HepG2 (cell line): ENCODE measurements around the gene IMPDH1. TPM values are rescaled to one million over a fixed set of nuclear protein-coding genes. Genes with fewer than 3 reads are reported as not detected.

Experiments
- ATAC-seq: fragments of 200-7000 bp; cut with Tn5 transposase; 3 replicates; pipeline ENCODE4 v1.9.1; 2020; ENCODE audit warnings: mild to moderate bottlenecking, moderate library complexity
- BruUV-seq: library from RNA; stranded (reverse); fragments of 400-500 nt; replicated peaks from 2 replicates; lab custom pipeline; 2021; lab: Mats Ljungman, UMichigan
- CTCF ChIA-PET: fragments of 300-600 bp; formaldehyde crosslinking; extraction: SDS; loops from one replicate; lab custom pipeline; 2021; ENCODE audit warnings: low total read pairs, inconsistent platforms, low intra/inter-chr PET ratio; lab: Yijun Ruan, JAX
- POLR2A ChIA-PET: fragments of 350-600 bp; sonication (Branson Sonifier 250); formaldehyde crosslinking; loops from one replicate; lab custom pipeline; 2020; ENCODE audit warnings: antibody characterized with exemption, inconsistent platforms; lab: Yijun Ruan, JAX
- DNase-seq: peaks from one replicate; pipeline ENCODE4 v3.0.0-alpha.2; 2015; ENCODE audit warnings: low spot score
- FAIRE-seq: peaks from 3 replicates; lab custom pipeline; 2011; peaks lifted over from hg19 to GRCh38; lab: Jason Lieb, UNC
- H2AFZ ChIP-seq: one replicate; pipeline ENCODE4 v1.6.1; 2011; ENCODE audit warnings: low read length, inconsistent platforms
- H3K27ac ChIP-seq: fragments of 300-600 bp; 3 replicates; pipeline ENCODE4 v1.8.0; 2011; ENCODE audit warnings: mixed run types, mild to moderate bottlenecking, mixed read lengths, low read length, inconsistent platforms; ENCODE audit not compliant: insufficient read depth; ENCODE audit errors: extremely low read length
- H3K27me3 ChIP-seq, 2 experiments: fragments of 200-600 bp in 1 of 2; 2 replicates in 1 of 2; 3 replicates in 1 of 2; pipeline versions ENCODE4 v1.6.0 to v1.8.0; 2011; ENCODE audit warnings: low read length in 2 of 2, mild to moderate bottlenecking in 2 of 2, moderate library complexity in 2 of 2, inconsistent platforms in 1 of 2; ENCODE audit not compliant: insufficient read depth in 2 of 2, control insufficient read depth in 1 of 2
- H3K36me3 ChIP-seq, 2 experiments: fragments of 200-600 bp in 1 of 2; replicated peaks in 1 of 2; 2 replicates in 1 of 2; 3 replicates in 1 of 2; pipeline versions ENCODE4 v1.5.1 to v1.8.0; 2011; ENCODE audit warnings: low read length in 2 of 2, inconsistent platforms in 1 of 2; ENCODE audit not compliant: insufficient read depth in 2 of 2, control insufficient read depth in 1 of 2
- H3K4me1 ChIP-seq: 2 replicates; pipeline ENCODE4 v1.5.1; 2012; ENCODE audit warnings: low read length, inconsistent platforms; ENCODE audit not compliant: insufficient read depth
- H3K4me2 ChIP-seq: 2 replicates; pipeline ENCODE4 v1.6.0; 2011; ENCODE audit warnings: low read depth, low read length, inconsistent platforms
- H3K4me3 ChIP-seq, 3 experiments: fragments of 200-600 bp in 1 of 3; sonication (generic), shearing (Covaris generic) in 1 of 3; replicated peaks in 1 of 3; 2 replicates each; pipeline ENCODE4 v1.5.1; 2011 to 2016; ENCODE audit warnings: low read length in 3 of 3, inconsistent platforms in 2 of 3, low read depth in 2 of 3, mild to moderate bottlenecking in 2 of 3, control low read depth in 1 of 3, mixed read lengths in 1 of 3; ENCODE audit not compliant: insufficient read depth in 1 of 3
- H3K79me2 ChIP-seq: one replicate; pipeline ENCODE4 v1.6.1; 2011; ENCODE audit warnings: low read length, inconsistent platforms; ENCODE audit not compliant: insufficient read depth
- H3K9ac ChIP-seq: 2 replicates; pipeline ENCODE4 v1.6.0; 2011; ENCODE audit warnings: mild to moderate bottlenecking, low read depth, low read length, inconsistent platforms; ENCODE audit not compliant: insufficient read depth
- H3K9me3 ChIP-seq: 2 replicates; pipeline ENCODE4 v1.5.1; 2012; ENCODE audit warnings: mild to moderate bottlenecking, low read length
- H4K20me1 ChIP-seq: 2 replicates; pipeline ENCODE4 v1.6.0; 2011; ENCODE audit warnings: inconsistent platforms, mild to moderate bottlenecking, low read length, moderate library complexity; ENCODE audit not compliant: insufficient read depth
- ARID5B ChIP-seq: IDR thresholded peaks from 2 replicates; pipeline ENCODE4 v1.4.0; 2020; ENCODE audit warnings: mild to moderate bottlenecking, missing genetic modification reagents
- ATM ChIP-seq: fragments of 450-650 bp; IDR thresholded peaks from 2 replicates; pipeline ENCODE4 v1.7.1; 2017; ENCODE audit warnings: mild to moderate bottlenecking, borderline replicate concordance
- CENPBD1 ChIP-seq: sonication (generic); formaldehyde crosslinking; IDR thresholded peaks from 2 replicates; pipeline ENCODE4 v1.8.0; 2022; ENCODE audit warnings: missing genetic modification reagents, low read depth, mild to moderate bottlenecking, borderline replicate concordance
- DPF2 ChIP-seq: sonication (generic); formaldehyde crosslinking; IDR thresholded peaks from 2 replicates; pipeline ENCODE4 v1.4.0; 2020; ENCODE audit warnings: mild to moderate bottlenecking, low read depth, missing genetic modification reagents, borderline replicate concordance
- EED ChIP-seq: sonication (generic); formaldehyde crosslinking; IDR thresholded peaks from 2 replicates; pipeline ENCODE4 v1.5.0; 2020; ENCODE audit warnings: mild to moderate bottlenecking, missing genetic modification reagents
- JUN ChIP-seq: sonication (generic); formaldehyde crosslinking; IDR thresholded peaks from 2 replicates; pipeline ENCODE4 v1.4.0; 2020; ENCODE audit warnings: mild to moderate bottlenecking, missing genetic modification reagents
- NFE2 ChIP-seq: sonication (generic); formaldehyde crosslinking; IDR thresholded peaks from 2 replicates; pipeline ENCODE4 v1.4.0; 2020; ENCODE audit warnings: missing genetic modification reagents
- PAXIP1 ChIP-seq: sonication (generic); formaldehyde crosslinking; conservative IDR thresholded peaks from 2 replicates; pipeline ENCODE4 v1.4.0; 2020; ENCODE audit warnings: mild to moderate bottlenecking, missing genetic modification reagents, moderate library complexity
- SMC3 ChIP-seq: IDR thresholded peaks from 2 replicates; pipeline ENCODE4 v1.6.1; 2011; ENCODE audit warnings: low read length, improper control_type of control experiment
- TERF1 ChIP-seq: sonication (generic); formaldehyde crosslinking; IDR thresholded peaks from 2 replicates; pipeline ENCODE4 v1.8.0; 2022; ENCODE audit warnings: mild to moderate bottlenecking, missing genetic modification reagents, moderate library complexity
- ZFP1 ChIP-seq: IDR thresholded peaks from 2 replicates; pipeline ENCODE4 v1.6.1; 2016
- ZNF17 ChIP-seq: sonication (generic); formaldehyde crosslinking; IDR thresholded peaks from 2 replicates; pipeline ENCODE4 v1.5.0; 2020; ENCODE audit warnings: mild to moderate bottlenecking, missing genetic modification reagents
- ZNF337 ChIP-seq: sonication (generic); formaldehyde crosslinking; IDR thresholded peaks from 2 replicates; pipeline ENCODE4 v1.5.1; 2020; ENCODE audit warnings: missing genetic modification reagents, low read depth, mild to moderate bottlenecking, borderline replicate concordance
- ZNF350 ChIP-seq: sonication (generic); formaldehyde crosslinking; IDR thresholded peaks from 2 replicates; pipeline ENCODE4 v1.4.0; 2020; ENCODE audit warnings: mild to moderate bottlenecking, low read depth, missing genetic modification reagents, borderline replicate concordance
- ZNF878 ChIP-seq: sonication (generic); formaldehyde crosslinking; IDR thresholded peaks from 2 replicates; pipeline ENCODE4 v1.8.1; 2023; ENCODE audit warnings: mild to moderate bottlenecking, missing genetic modification reagents, moderate library complexity
- WGBS: methylation state at CpG from one replicate; pipeline ENCODE4 v1.1.6; 2017; ENCODE audit warnings: low lambda C conversion rate; 5-methylcytosine and 5-hydroxymethylcytosine counted together
- in situ Hi-C: cut with HindIII; loops from 2 replicates; pipeline ENCODE4 v1.10.0; 2017; ENCODE audit warnings: low pct_unique_long_range_greater_than_20kb; ENCODE audit not compliant: extremely low pct_ligation_motif_present
- intact Hi-C: fragments of 100-400 bp; cut with micrococcal nuclease; formaldehyde crosslinking; loops from one replicate; pipeline ENCODE4 v1.10.0; 2022; ENCODE audit not compliant: unreplicated experiment
- polyA plus RNA-seq, 8 experiments: library from polyadenylated mRNA; depleted of rRNA in 3 of 8; stranded (reverse) in 7 of 8; unstranded in 1 of 8; fragments of >200 nt; fragmentation: Illumina TruSeq in 4 of 8; extraction: Trizol in 4 of 8; gene quantifications; 2 replicates each; pipeline versions ENCODE4 v1.2.1 to v1.2.3, GENCODE V29; 2011 to 2016; ENCODE audit warnings: low read depth in 4 of 8, missing spikeins in 1 of 8, mixed read lengths in 1 of 8; ENCODE audit not compliant: insufficient read depth in 1 of 8
- total RNA-seq, 5 experiments: library from RNA; depleted of rRNA; stranded (reverse); fragments of >200 nt; fragmentation: Illumina TruSeq; extraction: Trizol; gene quantifications; 2 replicates each; pipeline ENCODE4 v1.2.3, GENCODE V29; 2016; ENCODE audit warnings: low read depth in 1 of 5

The IMPDH1 gene
- total and polyA plus RNA-seq, 2 of the 13 experiments (the other 11 are each of a cell fraction or from before 2014, with no cell fraction given), result 22.8 to 34.0 TPM

- H3K36me3 ChIP-seq, result peaks cover 9 to 14% of the 10 kb centered on the region in 2 experiments; a peak in 3 of 5 replicates
- no peaks in the 10 kb centered on the region for H3K27me3 ChIP-seq
- TF ChIP-seq JUN (CRISPR knock-in tag) (no peak), TERF1 (CRISPR knock-in tag) (no peak), ZNF17 (CRISPR knock-in tag) (no peak), DPF2 (CRISPR knock-in tag) (no peak), ARID5B (CRISPR knock-in tag) (no peak), EED (CRISPR knock-in tag) (no peak), ATM (no peak), ZFP1 (CRISPR knock-in tag) (no peak), NFE2 (CRISPR knock-in tag) (no peak), PAXIP1 (CRISPR knock-in tag) (no peak), ZNF350 (CRISPR knock-in tag) (no peak), ZNF878 (no peak), SMC3 (no peak), ZNF337 (CRISPR knock-in tag) (no peak), CENPBD1 (CRISPR knock-in tag) (no peak)
- no peak for FAIRE-seq
- H3K9me3 ChIP-seq, result no peaks in the 10 kb centered on the region
- no peak for ATAC-seq
- in situ Hi-C loops (no loop called here), intact Hi-C loops (no loop called here)
- no peaks in the 10 kb centered on the region; the same call in 1 of the 2 replicates for H4K20me1 ChIP-seq
- ChIA-PET POLR2A (no interaction called here), CTCF (no interaction called here)
- no peak overlapping the region for H3K27ac ChIP-seq
- H3K9ac ChIP-seq, result no peak overlapping the region
- no TSS peak for BruUV-seq
- no peak overlapping the region for H3K4me2 ChIP-seq
- H3K4me1 ChIP-seq, result peaks cover 14% of the 10 kb centered on the region
- DNase-seq, result no peak
- no peaks in the 10 kb centered on the region for H3K79me2 ChIP-seq
- no peak overlapping the region for H2AFZ ChIP-seq
- H3K4me3 ChIP-seq, result no peak overlapping the region
- WGBS, result 100% methylated on average over 5 of the region's 23 CpGs
These were observed 16.1 kb downstream of the IMPDH1 start for GRCh38 chr7:128393526-128394330.
